ENCODE results near the gene HIGD1A.

Gene HIGD1A

GRCh38 chr3:42751609-42752008 lies 52.7 kb downstream of the HIGD1A start:
- DNase-seq: no peak

GRCh38 chr3:42750834-42751233 lies 53.5 kb downstream of the HIGD1A start:
- DNase-seq: no peak

GRCh38 chr3:42749753-42750231 lies 54.5 kb downstream of the HIGD1A start:
- no peak for DNase-seq

- no peak for DNase-seq
Observed at GRCh38 chr3:42749025-42749752, 55.1 kb downstream of the HIGD1A start.

- DNase-seq: peak; percentile 47
Observed at GRCh38 chr3:42747581-42747980, 56.7 kb downstream of the HIGD1A start.

GRCh38 chr3:42746455-42747450 lies 57.5 kb downstream of the HIGD1A start:
- DNase-seq: no peak

- DNase-seq: no peak
Observed at GRCh38 chr3:42745776-42746454, 58.4 kb downstream of the HIGD1A start.

GRCh38 chr3:42745291-42745745 lies 59.0 kb downstream of the HIGD1A start:
- DNase-seq: no peak

GRCh38 chr3:42743204-42743995 lies 60.9 kb downstream of the HIGD1A start:
- DNase-seq: no peak

GRCh38 chr3:42742688-42743087 lies 61.6 kb downstream of the HIGD1A start:
- no peak for DNase-seq

GRCh38 chr3:42742259-42742658 lies 62.0 kb downstream of the HIGD1A start:
- DNase-seq: no peak

GRCh38 chr3:42741796-42742195 lies 62.5 kb downstream of the HIGD1A start:
- no peak for DNase-seq

GRCh38 chr3:42739401-42740158 lies 64.7 kb downstream of the HIGD1A start:
- no peak for DNase-seq

- DNase-seq: no peak
Observed at GRCh38 chr3:42736531-42736930, 67.8 kb downstream of the HIGD1A start.

GRCh38 chr3:42736081-42736480 lies 68.2 kb downstream of the HIGD1A start:
- DNase-seq: no peak

- DNase-seq: no peak
Observed at GRCh38 chr3:42735615-42736014, 68.7 kb downstream of the HIGD1A start.

GRCh38 chr3:42735019-42735418 lies 69.3 kb downstream of the HIGD1A start:
- DNase-seq: no peak

- no peak for DNase-seq
Observed at GRCh38 chr3:42734263-42734860, 69.9 kb downstream of the HIGD1A start.

- no peak for DNase-seq
Observed at GRCh38 chr3:42733501-42734262, 70.6 kb downstream of the HIGD1A start.

All from CD4-positive, alpha-beta T cell treated with Interleukin-17A for 1 hour (primary cell).